Measurements from ENCODE around the gene HS6ST2. TPM values are rescaled to one million over a fixed set of nuclear protein-coding genes. Genes with fewer than 3 reads are reported as not detected.

Gene HS6ST2
- total RNA-seq, 1 experiment from 2014 or later: 24.6 TPM

- ATAC-seq (no peak), DNase-seq (ENCODE audit: low read depth, low spot score) (no peak)
- no peak overlapping the region for H3K27ac ChIP-seq (ENCODE audit: low read depth, low read length)
- H3K4me1 ChIP-seq (ENCODE audit: control insufficient read depth in 1 of 2, insufficient read depth in 2 of 2, low read length in 2 of 2): no peaks in the 10 kb centered on the region
- no peaks in the 10 kb centered on the region for H3K9me3 ChIP-seq (ENCODE audit: control insufficient read depth in 1 of 2, insufficient read depth in 1 of 2, low read depth in 1 of 2, low read length in 2 of 2)
- H3K9ac ChIP-seq (ENCODE audit: low read length): no peak overlapping the region
- no peak overlapping the region for H2AFZ ChIP-seq (ENCODE audit: low read depth, low read length, poor library complexity, severe bottlenecking)
- H4K20me1 ChIP-seq (ENCODE audit: insufficient read depth): no peaks in the 10 kb centered on the region
- H3K36me3 ChIP-seq (ENCODE audit: control insufficient read depth in 1 of 2, insufficient read depth in 2 of 2, low read length in 2 of 2): no peaks in the 10 kb centered on the region
- ChIA-PET POLR2A (no interaction called here), RAD21 (ENCODE audit: low non-redundant PET in 1 of 2, low total read pairs in 2 of 2, uncharacterized antibody in 2 of 2, unreplicated experiment in 2 of 2) (no interaction called here), CTCF (no interaction called here)
- H3K4me2 ChIP-seq (ENCODE audit: low read length): no peak overlapping the region
- H3K4me3 ChIP-seq (replicated peaks in 1 of 2; ENCODE audit: low read depth in 1 of 2, low read length in 2 of 2): no peak overlapping the region
- intact Hi-C loops (cut with micrococcal nuclease): no loop called here
- H3K9me2 ChIP-seq (ENCODE audit: insufficient read depth): no peaks in the 10 kb centered on the region
- H3K79me2 ChIP-seq (ENCODE audit: insufficient read depth, low read length): no peaks in the 10 kb centered on the region
- no peak for TF ChIP-seq SIN3A (IDR thresholded peaks at IDR 0.05; ENCODE audit: low read depth)
- no peak for TF ChIP-seq EGR1 (IDR thresholded peaks at IDR 0.05; ENCODE audit: low read depth)
- no peak for TF ChIP-seq ATF3 (IDR thresholded peaks at IDR 0.05)
- TF ChIP-seq TCF7L2 (IDR thresholded peaks at IDR 0.05; ENCODE audit: borderline replicate concordance, extremely low read depth, insufficient read depth, insufficient read length): no peak
- TF ChIP-seq SRF (IDR thresholded peaks at IDR 0.05; ENCODE audit: low read depth): no peak
- no peak for TF ChIP-seq POLR2A (IDR thresholded peaks at IDR 0.05; ENCODE audit: borderline replicate concordance, extremely low read depth, insufficient read depth, insufficient read length)
- TF ChIP-seq CEBPB (IDR thresholded peaks at IDR 0.05; ENCODE audit: low read depth): no peak
- no peak for TF ChIP-seq SP1 (IDR thresholded peaks at IDR 0.05; ENCODE audit: low read depth)
- no peak for TF ChIP-seq ZBTB33 (IDR thresholded peaks at IDR 0.05; ENCODE audit: extremely low read depth, insufficient replicate concordance, low read length)
- no peak for TF ChIP-seq POLR2AphosphoS5 (IDR thresholded peaks at IDR 0.05; ENCODE audit: low read depth, low read length)
- TF ChIP-seq ELF1 (IDR thresholded peaks at IDR 0.05; ENCODE audit: borderline replicate concordance, low read depth): no peak
- no peak for TF ChIP-seq MAX (IDR thresholded peaks at IDR 0.05)
- TF ChIP-seq JUND (IDR thresholded peaks at IDR 0.05): no peak
- TF ChIP-seq REST (IDR thresholded peaks at IDR 0.05; ENCODE audit: low read depth): no peak
- no peak for TF ChIP-seq CBX3 (IDR thresholded peaks at IDR 0.05; ENCODE audit: low read depth)
- no peak for TF ChIP-seq YY1 (IDR thresholded peaks at IDR 0.05; ENCODE audit: extremely low read depth, insufficient replicate concordance, low read depth, low read length)
- TF ChIP-seq EZH2phosphoT487 (IDR thresholded peaks at IDR 0.05; ENCODE audit: borderline replicate concordance): no peak
- TF ChIP-seq FOSL1 (IDR thresholded peaks at IDR 0.05; ENCODE audit: low read depth): no peak
- TF ChIP-seq RAD21 (IDR thresholded peaks at IDR 0.05; ENCODE audit: low read depth): no peak
- H3K27me3 ChIP-seq (ENCODE audit: insufficient read depth, low read length): no peaks in the 10 kb centered on the region
- BruUV-seq (replicated peaks): no TSS peak
Measured at GRCh38 chrX:132763528-132763927, 194.9 kb downstream of the HS6ST2 start.

Data from HCT116 (cell line).